ENCODE results near the gene TAOK3.
"Not testable (repeated sequence)": the region's sequence is repeated elsewhere in the genome, so short reads cannot be mapped to it uniquely, and the experiment has no call there.

The TAOK3 gene

GRCh38 chr12:118372541-118373495 lies at the start of gene TAOK3:
TAOK3 (minus strand) TSS chr12:118372907; CDS start chr12:118255567, 117,340 bp downstream.
- peak within 1 kb of the TSS; percentile 90 to 97 (median 93) for H3K27ac Mint-ChIP-seq
- no peak for TF ChIP-seq CTCF (IDR thresholded peaks at IDR 0.05; ENCODE audit: unreplicated experiment in 3 of 3)
- H3K36me3 Mint-ChIP-seq (ENCODE audit: low read depth): no peaks in the 10 kb centered on the region
- H3K4me1 Mint-ChIP-seq: peaks cover 46% of the 10 kb centered on the region
- H3K27me3 Mint-ChIP-seq (ENCODE audit: low read depth): peaks cover 35% of the 10 kb centered on the region
- H3K4me3 Mint-ChIP-seq: peak within 1 kb of the TSS; percentile 88 to 98 (median 98)
- H3K9me3 Mint-ChIP-seq: no peaks in the 10 kb centered on the region

- H3K4me1 Mint-ChIP-seq: no peaks in the 10 kb centered on the region
- no peaks in the 10 kb centered on the region for H3K27me3 Mint-ChIP-seq (ENCODE audit: low read depth)
- no peak overlapping the region for H3K27ac Mint-ChIP-seq
- TF ChIP-seq CTCF (IDR thresholded peaks at IDR 0.05; ENCODE audit: unreplicated experiment in 3 of 3): no peak
- no peaks in the 10 kb centered on the region for H3K9me3 Mint-ChIP-seq
- H3K4me3 Mint-ChIP-seq: no peak overlapping the region
- H3K36me3 Mint-ChIP-seq (ENCODE audit: low read depth): peaks cover 36% of the 10 kb centered on the region
Measured at GRCh38 chr12:118420673-118421072, 48.0 kb upstream of the TAOK3 start.

GRCh38 chr12:118418385-118419057 lies 45.8 kb upstream of the TAOK3 start:
- H3K4me3 Mint-ChIP-seq: no peak overlapping the region
- peaks cover 57% of the 10 kb centered on the region for H3K36me3 Mint-ChIP-seq (ENCODE audit: low read depth)

GRCh38 chr12:118417942-118418341 lies 45.2 kb upstream of the TAOK3 start:
- TF ChIP-seq CTCF (IDR thresholded peaks at IDR 0.05; ENCODE audit: unreplicated experiment in 3 of 3): no peak
- no peaks in the 10 kb centered on the region for H3K27me3 Mint-ChIP-seq (ENCODE audit: low read depth)
- H3K4me3 Mint-ChIP-seq: no peak overlapping the region
- no peak overlapping the region for H3K27ac Mint-ChIP-seq
- no peaks in the 10 kb centered on the region for H3K4me1 Mint-ChIP-seq
- no peaks in the 10 kb centered on the region for H3K9me3 Mint-ChIP-seq
- H3K36me3 Mint-ChIP-seq (ENCODE audit: low read depth): peaks cover 63% of the 10 kb centered on the region

More at GRCh38 chr12:118418385-118419057, 45.8 kb upstream of the TAOK3 start:
- no peaks in the 10 kb centered on the region for H3K4me1 Mint-ChIP-seq
- no peaks in the 10 kb centered on the region for H3K27me3 Mint-ChIP-seq (ENCODE audit: low read depth)
- no peaks in the 10 kb centered on the region for H3K9me3 Mint-ChIP-seq
- H3K27ac Mint-ChIP-seq: no peak overlapping the region
- no peak for TF ChIP-seq CTCF (IDR thresholded peaks at IDR 0.05; ENCODE audit: unreplicated experiment in 3 of 3)

GRCh38 chr12:118409834-118410233 lies 37.1 kb upstream of the TAOK3 start:
- Mint-ChIP-seq H3K4me3 (no peak overlapping the region), H3K36me3 (ENCODE audit: low read depth) (peaks cover 70% of the 10 kb centered on the region), H3K4me1 (no peaks in the 10 kb centered on the region), H3K27me3 (ENCODE audit: low read depth) (no peaks in the 10 kb centered on the region), H3K9me3 (no peaks in the 10 kb centered on the region), H3K27ac (no peak overlapping the region)
- no peak for TF ChIP-seq CTCF (IDR thresholded peaks at IDR 0.05; ENCODE audit: unreplicated experiment in 3 of 3)

- not testable (repeated sequence) for H3K27ac Mint-ChIP-seq; H3K27me3 Mint-ChIP-seq (ENCODE audit: low read depth); H3K9me3 Mint-ChIP-seq; H3K4me1 Mint-ChIP-seq; H3K4me3 Mint-ChIP-seq
- H3K36me3 Mint-ChIP-seq (ENCODE audit: low read depth): peaks cover 63% of the 10 kb centered on the region
Measured at GRCh38 chr12:118408241-118408640, 35.5 kb upstream of the TAOK3 start.
